Trophoblast cell (in vitro differentiated cells and primary cell): Measurements from ENCODE around the gene GTF3C1.
A peak's percentile ranks its signal among the peaks of the same experiment; 100 is the strongest.

Source experiments
- DNase-seq, 2 donors: peaks; one replicate each; pipeline ENCODE4 v3.0.0-alpha.2; 2016
- H2AFZ ChIP-seq: 2 replicates; pipeline ENCODE4 v1.6.1; 2013; ENCODE audit warnings: low read length, moderate library complexity, mild to moderate bottlenecking; ENCODE audit not compliant: insufficient read depth, poor library complexity
- H2AK5ac ChIP-seq: 2 replicates; pipeline ENCODE4 v1.6.1; 2013; ENCODE audit warnings: mild to moderate bottlenecking, low read length
- H2BK120ac ChIP-seq: 2 replicates; pipeline ENCODE4 v1.6.1; 2013; ENCODE audit warnings: low read length, mild to moderate bottlenecking, moderate library complexity; ENCODE audit not compliant: insufficient read depth, poor library complexity
- H2BK12ac ChIP-seq: 2 replicates; pipeline ENCODE4 v1.6.1; 2013; ENCODE audit warnings: mild to moderate bottlenecking, low read length, moderate library complexity
- H2BK5ac ChIP-seq: 2 replicates; pipeline ENCODE4 v1.6.1; 2013; ENCODE audit warnings: low read length, low read depth, moderate library complexity, mild to moderate bottlenecking; ENCODE audit not compliant: poor library complexity
- H3K14ac ChIP-seq: 2 replicates; pipeline ENCODE4 v1.6.1; 2013; ENCODE audit warnings: mild to moderate bottlenecking, low read length
- H3K18ac ChIP-seq: 2 replicates; pipeline ENCODE4 v1.6.1; 2013; ENCODE audit warnings: mild to moderate bottlenecking, low read length
- H3K23ac ChIP-seq: 2 replicates; pipeline ENCODE4 v1.6.1; 2013; ENCODE audit warnings: low read length
- H3K27ac ChIP-seq: 2 replicates; pipeline ENCODE4 v1.5.1; 2013; ENCODE audit warnings: low read depth, mild to moderate bottlenecking, inconsistent platforms, low read length, moderate library complexity
- H3K27me3 ChIP-seq: 2 replicates; pipeline ENCODE4 v1.6.1; 2013; ENCODE audit warnings: inconsistent platforms, mild to moderate bottlenecking, low read length, moderate library complexity; ENCODE audit not compliant: insufficient read depth
- H3K36me3 ChIP-seq, 2 experiments: 1 replicate in 1 of 2; 2 replicates in 1 of 2; pipeline ENCODE4 v1.6.1; 2013; ENCODE audit warnings: low read length in 2 of 2, mild to moderate bottlenecking in 2 of 2, moderate library complexity in 1 of 2; ENCODE audit not compliant: insufficient read depth in 2 of 2, control insufficient read depth in 1 of 2
- H3K4ac ChIP-seq: 2 replicates; pipeline ENCODE4 v1.6.1; 2013; ENCODE audit warnings: low read depth, mild to moderate bottlenecking, low read length, moderate library complexity
- H3K4me1 ChIP-seq, 2 experiments: 1 replicate in 1 of 2; 2 replicates in 1 of 2; pipeline ENCODE4 v1.6.1; 2013; ENCODE audit warnings: low read length in 2 of 2, mild to moderate bottlenecking in 2 of 2, moderate library complexity in 1 of 2; ENCODE audit not compliant: insufficient read depth in 2 of 2, control insufficient read depth in 1 of 2
- H3K4me2 ChIP-seq: 2 replicates; pipeline ENCODE4 v1.6.1; 2013; ENCODE audit warnings: inconsistent platforms, mild to moderate bottlenecking, low read length, moderate library complexity
- H3K4me3 ChIP-seq: 2 replicates; pipeline ENCODE4 v1.5.1; 2013; ENCODE audit warnings: mild to moderate bottlenecking, low read depth, low read length, inconsistent platforms
- H3K79me1 ChIP-seq: one replicate; pipeline ENCODE4 v1.6.1; 2013; ENCODE audit warnings: low read length
- H3K79me2 ChIP-seq: 2 replicates; pipeline ENCODE4 v1.6.1; 2013; ENCODE audit warnings: low read length, mild to moderate bottlenecking; ENCODE audit not compliant: control insufficient read depth, insufficient read depth, poor library complexity
- H3K9ac ChIP-seq: 2 replicates; pipeline ENCODE4 v1.6.1; 2013; ENCODE audit warnings: mild to moderate bottlenecking, low read length
- H3K9me3 ChIP-seq: 2 replicates; pipeline ENCODE4 v1.6.1; 2013; ENCODE audit warnings: low read depth, mild to moderate bottlenecking, control low read depth, inconsistent platforms, low read length; ENCODE audit not compliant: insufficient read depth
- H4K12ac ChIP-seq: 2 replicates; pipeline ENCODE4 v1.6.1; 2013; ENCODE audit warnings: low read depth, mild to moderate bottlenecking, low read length, moderate library complexity
- H4K8ac ChIP-seq: 2 replicates; pipeline ENCODE4 v1.6.1; 2013; ENCODE audit warnings: low read depth, mild to moderate bottlenecking, low read length, moderate library complexity
- H4K91ac ChIP-seq: one replicate; pipeline ENCODE4 v1.6.1; 2013; ENCODE audit warnings: low read depth, mild to moderate bottlenecking, low read length, moderate library complexity
- WGBS: extraction: QIAGEN DNeasy Blood & Tissue Kit; methylation state at CpG from one replicate; pipeline ENCODE4 v1.1.7; 2013; ENCODE audit warnings: missing lambda C conversion rate; ENCODE audit not compliant: insufficient read length, insufficient coverage; ENCODE audit errors: extremely low coverage; 5-methylcytosine and 5-hydroxymethylcytosine counted together

GTF3C1 gene

GRCh38 chr16:27421961-27422740 is 127.6 kb downstream of the GTF3C1 start:
- Histone ChIP-seq H3K4me3 (no peak overlapping the region), H3K23ac (no peak overlapping the region), H3K79me1 (no peaks in the 10 kb centered on the region), H3K27me3 (no peaks in the 10 kb centered on the region), H2AFZ (no peak overlapping the region), H4K12ac (no peak overlapping the region), H4K8ac (no peak overlapping the region), H2BK5ac (no peak overlapping the region), H3K9ac (no peak overlapping the region), H3K9me3 (no peaks in the 10 kb centered on the region), H3K4me1 (no peaks in the 10 kb centered on the region), H3K36me3 (no peaks in the 10 kb centered on the region), H3K4me2 (no peak overlapping the region), H2AK5ac (no peak overlapping the region), H2BK120ac (no peak overlapping the region), H3K79me2 (no peaks in the 10 kb centered on the region), H2BK12ac (no peak overlapping the region), H3K18ac (no peak overlapping the region), H3K27ac (no peak overlapping the region), H3K4ac (no peak overlapping the region), H3K14ac (no peak overlapping the region), H4K91ac (no peak overlapping the region)
- DNase-seq = no peak

- H3K9ac ChIP-seq = no peak overlapping the region
- H3K4me3 ChIP-seq = no peak overlapping the region
- no peak overlapping the region for H3K18ac ChIP-seq
- no peak overlapping the region for H2AFZ ChIP-seq
- H3K9me3 ChIP-seq = no peaks in the 10 kb centered on the region
- H3K27me3 ChIP-seq = no peaks in the 10 kb centered on the region
- no peak for DNase-seq
- H3K27ac ChIP-seq = no peak overlapping the region
- H2BK5ac ChIP-seq = no peak overlapping the region
- H2BK120ac ChIP-seq = no peak overlapping the region
- no CpG with 5 or more reads among the region's 4 CpGs for WGBS
- no peak overlapping the region for H4K12ac ChIP-seq
- no peaks in the 10 kb centered on the region for H3K4me1 ChIP-seq
- no peak overlapping the region for H2BK12ac ChIP-seq
- H3K23ac ChIP-seq = no peak overlapping the region
- H3K4me2 ChIP-seq = no peak overlapping the region
- no peaks in the 10 kb centered on the region for H3K79me1 ChIP-seq
- no peak overlapping the region for H2AK5ac ChIP-seq
- H4K8ac ChIP-seq = no peak overlapping the region
- no peak overlapping the region for H4K91ac ChIP-seq
- H3K14ac ChIP-seq = no peak overlapping the region
- no peak overlapping the region for H3K4ac ChIP-seq
- H3K36me3 ChIP-seq = no peaks in the 10 kb centered on the region
- H3K79me2 ChIP-seq = no peaks in the 10 kb centered on the region
Measured at GRCh38 chr16:27417047-27417671, 132.6 kb downstream of the GTF3C1 start.

- Histone ChIP-seq H3K36me3 (no peaks in the 10 kb centered on the region), H2BK5ac (no peak overlapping the region), H3K23ac (no peak overlapping the region), H4K8ac (no peak overlapping the region), H3K4ac (no peak overlapping the region), H3K79me1 (no peaks in the 10 kb centered on the region), H2BK12ac (no peak overlapping the region), H2AK5ac (no peak overlapping the region), H3K4me1 (no peaks in the 10 kb centered on the region), H3K4me3 (no peak overlapping the region), H3K9ac (no peak overlapping the region), H4K12ac (no peak overlapping the region), H2BK120ac (no peak overlapping the region), H4K91ac (no peak overlapping the region), H3K27ac (no peak overlapping the region), H3K9me3 (no peaks in the 10 kb centered on the region), H3K18ac (no peak overlapping the region), H3K79me2 (no peaks in the 10 kb centered on the region), H3K14ac (no peak overlapping the region), H3K4me2 (no peak overlapping the region), H3K27me3 (no peaks in the 10 kb centered on the region), H2AFZ (no peak overlapping the region)
- peak in 1 of 2 donors; percentile 14 for DNase-seq
- WGBS = no CpG with 5 or more reads among the region's 6 CpGs
Measured at GRCh38 chr16:27414788-27415431, 134.8 kb downstream of the GTF3C1 start.

- Histone ChIP-seq H2BK5ac (no peak overlapping the region), H4K91ac (no peak overlapping the region), H2BK120ac (no peak overlapping the region), H4K8ac (no peak overlapping the region), H3K79me2 (no peaks in the 10 kb centered on the region), H3K9ac (no peak overlapping the region), H3K4me3 (no peak overlapping the region), H3K27ac (no peak overlapping the region), H3K27me3 (no peaks in the 10 kb centered on the region), H4K12ac (no peak overlapping the region), H2AK5ac (no peak overlapping the region), H2BK12ac (no peak overlapping the region), H3K4me1 (no peaks in the 10 kb centered on the region), H3K23ac (no peak overlapping the region), H3K14ac (no peak overlapping the region), H2AFZ (no peak overlapping the region), H3K4ac (no peak overlapping the region), H3K18ac (no peak overlapping the region), H3K36me3 (no peaks in the 10 kb centered on the region), H3K4me2 (no peak overlapping the region), H3K9me3 (no peaks in the 10 kb centered on the region), H3K79me1 (no peaks in the 10 kb centered on the region)
- no CpG with 5 or more reads among the region's 2 CpGs for WGBS
- no peak for DNase-seq
Measured at GRCh38 chr16:27413956-27414355, 135.8 kb downstream of the GTF3C1 start.
